Measurements from ENCODE around the gene GPLD1.

The GPLD1 gene

DNA sequence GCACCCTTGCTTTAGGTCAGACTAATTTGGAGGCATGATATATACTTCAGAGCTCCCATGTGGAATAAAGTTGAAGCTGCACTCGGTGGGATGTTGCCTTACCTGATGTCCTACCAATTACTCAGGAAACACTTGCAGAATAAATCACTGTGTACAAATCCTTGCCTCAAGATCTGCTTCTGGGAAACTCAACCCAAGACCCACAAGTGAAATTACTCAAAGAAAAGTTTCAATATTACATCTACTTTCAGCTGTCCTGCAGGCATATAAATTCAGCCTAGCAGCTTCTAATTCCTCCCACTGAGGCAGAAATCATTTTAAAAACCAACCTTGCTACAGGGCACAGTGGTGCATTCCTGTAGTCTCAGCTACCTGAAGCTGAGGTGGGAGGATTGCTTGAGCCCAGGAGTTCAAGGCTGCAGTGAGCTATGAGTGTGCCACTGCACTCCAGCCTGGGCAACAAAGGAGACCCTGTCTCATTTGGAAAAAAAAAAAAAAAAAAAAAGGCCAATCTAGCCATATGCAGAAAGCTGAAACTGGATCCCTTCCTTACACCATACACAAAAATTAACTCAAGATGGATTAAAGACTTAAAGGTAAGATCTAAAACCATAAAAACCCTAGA is 110.8 kb downstream of the GPLD1 start:
- DNase-seq = no peak

Data from NCI-H748 treated with DMSO at 0.1 percent for 48 hours (cell line).